HG03159 (cell line): ENCODE data around the gene BPIFA3.
"Not testable (repeated sequence)": the region's sequence is repeated elsewhere in the genome, so short reads cannot be mapped to it uniquely, and the experiment has no call there.

Experiments used
- ATAC-seq: cut with Tn5 transposase; IDR thresholded peaks from one replicate; pipeline ENCODE4 v1.9.1; 2021; ENCODE audit warnings: mild to moderate bottlenecking, moderate library complexity; ENCODE audit not compliant: unreplicated experiment

The BPIFA3 gene

GRCh38 chr20:33217052-33217451, at the start of gene BPIFA3:
Gene BPIFA3 (plus strand): TSS chr20:33217352. CDS start chr20:33217537, 185 bp downstream.
- ATAC-seq = no peak

DNA sequence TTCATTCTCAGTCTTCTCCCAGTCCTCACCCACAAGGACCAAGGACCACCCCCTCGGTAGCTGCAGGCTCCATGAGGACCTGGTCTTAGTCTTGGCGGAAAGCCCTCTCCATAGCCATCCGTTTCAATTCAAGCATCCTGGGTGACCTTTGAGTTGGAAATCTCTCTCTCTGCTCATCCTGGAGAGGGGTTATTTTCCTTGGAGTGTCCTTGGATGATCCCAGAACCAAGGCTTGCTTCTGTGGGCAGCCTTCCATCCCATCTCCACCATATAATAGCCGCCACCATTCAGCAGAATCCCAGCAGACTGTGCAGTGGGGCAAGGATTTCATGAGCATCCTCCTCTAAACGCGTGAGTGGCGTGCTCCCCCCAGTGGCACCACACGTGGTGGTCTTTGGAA, 49.3 kb upstream of the BPIFA3 start, which contains the start of gene BPIFA2:
Gene BPIFA2, plus strand, starts transcription at position 301 of the 400 bp plus-strand sequence. CDS start 987 bp downstream, outside the sequence.
- no peak for ATAC-seq

GRCh38 chr20:33169176-33169794, 47.9 kb upstream of the BPIFA3 start:
- ATAC-seq = no peak

DNA sequence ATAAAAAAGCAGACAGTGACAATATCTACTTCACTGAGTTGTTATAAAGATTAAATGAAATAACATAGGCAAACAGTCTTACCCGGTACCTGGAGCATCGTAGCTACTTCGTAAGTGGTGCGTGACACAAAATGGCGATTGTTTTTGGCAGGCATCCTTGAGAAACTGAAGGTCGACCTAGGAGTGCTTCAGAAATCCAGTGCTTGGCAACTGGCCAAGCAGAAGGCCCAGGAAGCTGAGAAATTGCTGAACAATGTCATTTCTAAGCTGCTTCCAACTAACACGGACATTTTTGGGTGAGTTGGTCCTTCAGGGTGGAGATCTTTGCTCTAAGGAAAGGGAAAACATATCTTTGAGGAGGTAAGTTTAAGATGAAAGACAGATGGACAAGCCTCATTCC, 44.4 kb upstream of the BPIFA3 start:
- no peak for ATAC-seq

DNA sequence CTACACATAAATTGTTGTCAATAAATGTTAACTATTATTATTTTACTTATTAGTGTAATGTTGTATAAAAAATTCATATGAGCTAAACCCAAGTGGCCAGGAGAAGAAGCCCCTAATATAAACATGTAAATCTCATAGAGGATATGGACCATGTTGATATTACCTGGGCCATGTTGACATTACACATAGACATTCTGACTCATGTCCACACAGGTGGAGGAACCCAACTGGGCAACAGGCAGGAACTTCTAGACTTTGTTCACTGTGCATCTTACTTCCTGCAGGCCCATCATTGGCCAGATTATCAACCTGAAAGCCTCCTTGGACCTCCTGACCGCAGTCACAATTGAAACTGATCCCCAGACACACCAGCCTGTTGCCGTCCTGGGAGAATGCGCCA, 42.0 kb upstream of the BPIFA3 start:
- no peak for ATAC-seq

- ATAC-seq = no peak
Measured at GRCh38 chr20:33176101-33176500, 41.1 kb upstream of the BPIFA3 start.

DNA sequence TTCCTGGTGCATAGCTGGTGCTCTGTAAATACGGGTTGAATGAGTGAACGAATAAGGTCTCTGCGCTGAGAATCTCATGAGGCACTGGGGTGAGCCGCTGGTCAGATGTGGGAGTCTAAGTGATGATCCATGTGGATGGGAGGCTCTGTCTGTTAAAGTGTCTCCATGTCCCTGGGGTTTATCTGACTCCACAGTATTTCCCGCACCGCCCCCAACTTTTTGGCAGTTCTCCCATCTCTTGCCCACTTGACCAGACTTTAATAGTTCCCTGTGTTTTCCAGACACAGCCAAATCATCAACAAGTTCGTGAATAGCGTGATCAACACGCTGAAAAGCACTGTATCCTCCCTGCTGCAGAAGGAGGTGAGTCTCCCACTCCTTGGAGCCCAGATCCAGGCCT, 39.3 kb upstream of the BPIFA3 start:
- ATAC-seq = no peak

DNA sequence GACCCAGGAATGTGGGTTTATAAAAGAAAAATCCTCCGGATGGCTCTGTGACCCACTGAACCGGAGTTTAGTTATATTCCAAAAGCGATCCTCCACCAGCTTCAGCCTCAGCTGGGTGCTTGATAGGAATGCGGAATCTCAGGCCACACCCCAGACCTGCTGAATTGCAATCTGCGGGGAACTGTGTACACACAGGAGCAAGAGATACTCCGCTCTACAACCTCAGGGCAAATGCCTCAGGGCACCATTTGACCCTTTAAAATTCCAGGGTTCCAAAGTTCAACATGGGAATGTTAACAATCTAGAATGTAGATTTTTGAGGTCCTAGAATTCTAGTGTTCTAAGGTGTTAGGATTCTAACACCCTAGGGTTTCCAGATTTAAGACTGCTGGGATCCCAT, 38.4 kb upstream of the BPIFA3 start:
- ATAC-seq = no peak

- ATAC-seq = no peak
Measured at GRCh38 chr20:33180169-33180568, 37.0 kb upstream of the BPIFA3 start.

DNA sequence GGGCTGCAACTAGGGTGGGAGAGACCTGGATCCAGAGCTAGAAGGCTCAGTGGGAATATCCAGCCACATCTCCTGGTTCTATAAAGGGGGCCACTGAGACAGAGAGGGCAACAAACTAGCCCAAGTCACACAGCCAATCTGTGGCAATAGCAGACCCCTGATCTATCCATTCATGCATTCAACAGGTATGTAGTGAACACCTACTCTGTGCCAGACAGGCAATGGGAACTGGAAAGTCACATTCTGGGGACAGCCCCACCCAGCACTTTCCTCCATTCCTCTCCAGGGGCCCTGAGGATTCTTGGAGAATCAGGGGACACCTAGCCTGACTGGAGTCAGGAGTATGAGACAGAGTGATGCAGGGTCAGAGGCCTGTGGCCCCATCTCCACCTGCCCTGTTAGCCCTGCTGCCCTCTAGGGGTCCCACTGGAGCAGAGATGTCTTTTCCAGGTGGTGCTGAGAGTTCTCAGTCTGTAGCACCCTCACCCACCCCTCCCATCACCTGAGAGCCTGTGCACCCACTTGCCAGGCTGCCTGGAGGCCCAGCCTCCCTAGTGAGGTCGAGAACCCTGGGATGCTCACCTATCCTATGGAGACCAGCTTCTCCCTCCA, 35.6 kb upstream of the BPIFA3 start:
- no peak for ATAC-seq

- no peak for ATAC-seq
Measured at GRCh38 chr20:33183312-33183711, 33.8 kb upstream of the BPIFA3 start.

DNA sequence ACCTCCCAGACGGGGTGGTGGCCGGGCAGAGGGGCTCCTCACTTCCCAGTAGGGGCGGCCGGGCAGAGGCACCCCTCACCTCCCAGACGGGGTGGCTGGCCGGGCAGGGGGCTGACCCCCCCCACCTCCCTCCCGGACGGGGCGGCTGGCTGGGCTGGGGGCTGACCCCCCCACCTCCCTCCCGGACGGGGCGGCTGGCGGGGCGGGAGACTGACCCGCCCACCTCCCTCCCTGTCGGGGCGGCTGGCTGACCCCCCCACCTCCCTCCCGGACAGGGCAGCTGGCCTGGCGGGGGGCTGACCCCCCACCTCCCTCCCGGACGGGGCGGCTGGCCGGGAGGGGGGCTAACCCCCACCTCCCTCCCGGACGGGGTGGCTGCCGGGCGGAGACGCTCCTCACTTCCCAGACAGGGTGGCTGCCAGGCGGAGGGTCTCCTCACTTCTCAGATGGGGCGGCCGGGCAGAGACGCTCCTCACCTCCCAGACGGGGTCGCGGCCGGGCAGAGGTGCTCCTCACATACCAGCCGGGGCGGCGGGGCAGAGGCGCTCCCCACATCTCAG, 32.0 kb upstream of the BPIFA3 start:
- ATAC-seq = not testable (repeated sequence)

DNA sequence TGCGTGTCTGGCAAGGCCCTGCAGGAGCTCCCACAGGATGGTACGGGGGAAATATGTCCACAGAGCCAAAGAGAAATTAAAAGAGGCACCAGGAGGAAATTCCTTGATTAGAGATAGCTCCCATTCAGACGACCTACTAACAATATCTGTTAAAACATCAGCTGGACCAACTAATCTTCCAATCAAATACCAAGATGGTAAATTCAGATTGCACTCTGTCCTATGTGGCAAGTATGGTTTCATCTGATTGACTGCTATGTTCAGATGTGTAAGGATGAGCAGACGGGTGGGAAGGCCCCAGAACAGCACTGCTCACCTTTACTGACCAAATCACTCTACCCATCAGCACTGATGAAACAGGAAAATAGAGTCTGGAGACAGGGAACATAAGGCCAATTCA, 29.7 kb upstream of the BPIFA3 start:
- no peak for ATAC-seq

DNA sequence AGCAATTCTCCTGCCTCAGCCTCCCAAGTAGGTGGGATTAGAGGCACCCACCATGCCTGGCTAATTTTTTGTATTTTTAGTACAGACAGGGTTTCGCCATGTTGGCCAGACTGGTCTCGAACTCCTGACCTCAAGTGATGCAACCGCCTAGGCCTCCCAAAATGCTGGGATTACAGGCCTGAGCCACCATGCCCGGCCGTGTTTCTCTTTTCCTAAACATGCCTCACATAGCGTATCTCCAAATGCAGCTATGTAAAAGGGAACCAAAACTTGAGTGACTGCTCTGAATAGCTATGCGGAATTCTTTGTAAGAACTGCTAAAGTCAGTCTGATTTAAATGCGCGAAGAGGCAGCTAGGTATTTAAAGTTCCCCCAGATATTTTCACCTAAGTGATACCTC, 28.7 kb upstream of the BPIFA3 start:
- no peak for ATAC-seq

- ATAC-seq = no peak
Measured at GRCh38 chr20:33191484-33191883, 25.7 kb upstream of the BPIFA3 start.

DNA sequence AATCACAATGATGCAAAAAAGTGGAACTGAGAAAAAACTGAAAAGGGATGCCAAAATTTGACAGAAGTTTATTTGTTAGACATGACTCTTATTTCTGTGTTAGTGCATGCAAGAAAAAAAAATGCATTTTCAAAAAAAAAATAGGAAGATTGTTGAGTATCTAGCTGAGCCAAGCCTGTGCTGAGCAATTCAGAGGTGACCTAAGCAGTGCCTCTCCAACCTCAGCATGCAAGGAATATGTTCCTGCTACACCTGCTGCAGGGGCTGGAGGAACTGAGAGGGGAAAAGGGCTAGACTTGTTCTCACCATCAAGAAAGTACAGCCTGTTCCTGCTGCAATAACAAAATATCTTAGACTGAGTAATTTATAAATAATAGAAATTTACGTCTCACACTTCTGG, 25.2 kb upstream of the BPIFA3 start:
- no peak for ATAC-seq

GRCh38 chr20:33192912-33193501, 24.1 kb upstream of the BPIFA3 start:
- no peak for ATAC-seq

DNA sequence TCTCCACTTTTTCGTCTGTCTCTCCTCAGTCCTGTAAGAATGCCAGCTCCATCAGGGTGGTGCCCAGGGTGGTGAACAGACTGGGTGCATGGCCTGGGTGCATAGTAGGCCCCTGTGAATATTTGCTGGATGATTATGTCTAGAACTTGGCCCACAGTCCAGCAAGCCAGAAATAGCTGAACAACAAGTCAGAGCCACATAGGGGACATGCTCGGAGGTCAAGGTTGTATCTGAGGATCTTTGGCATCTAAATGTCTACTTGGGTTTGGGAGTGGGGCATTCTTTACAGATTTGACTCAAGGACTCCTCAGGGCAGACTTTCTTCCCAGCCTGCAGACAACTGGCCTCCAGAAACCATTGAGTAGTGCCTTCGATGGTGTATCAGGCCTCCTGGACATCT, 18.1 kb upstream of the BPIFA3 start:
- no peak for ATAC-seq

DNA sequence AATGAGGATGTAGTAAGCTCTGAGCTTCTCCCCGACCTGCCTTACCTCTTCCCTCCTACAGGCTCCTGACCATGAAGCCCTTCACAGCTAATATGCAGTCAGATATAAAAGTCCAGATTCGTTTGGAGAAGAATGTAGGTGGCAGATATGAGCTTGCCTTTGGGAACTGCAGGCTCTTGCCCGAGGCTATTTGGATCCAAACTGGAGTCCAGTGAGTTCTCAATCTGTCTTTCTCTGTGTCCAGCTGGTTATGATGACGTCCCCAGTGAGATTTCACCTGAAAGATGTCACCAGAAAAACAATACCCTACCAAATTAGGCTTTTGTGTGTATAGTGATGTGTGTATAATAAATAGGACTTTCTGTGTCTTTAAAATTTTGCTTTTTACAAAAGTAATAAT, 14.7 kb upstream of the BPIFA3 start:
- no peak for ATAC-seq

DNA sequence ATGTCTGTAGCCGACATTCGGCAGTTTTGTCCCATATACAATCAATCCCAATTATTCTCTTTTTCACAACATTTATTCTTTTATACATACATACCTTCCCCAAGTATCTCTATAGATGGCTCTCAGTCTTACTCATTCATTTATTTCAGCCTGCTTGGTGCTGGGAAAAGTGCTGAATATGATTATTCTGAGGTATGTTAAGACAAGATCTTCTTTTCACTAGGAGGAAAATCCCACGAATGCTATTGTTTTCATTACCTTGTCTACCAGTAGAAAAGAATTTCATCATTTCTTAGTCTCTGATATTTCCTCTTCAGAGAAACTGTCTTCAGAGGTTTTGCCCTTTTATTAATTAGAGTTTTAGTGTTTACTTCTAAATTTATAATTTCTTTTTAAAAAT, 13.7 kb upstream of the BPIFA3 start:
- no peak for ATAC-seq

- no peak for ATAC-seq
Measured at GRCh38 chr20:33209789-33210188, 7.4 kb upstream of the BPIFA3 start.

DNA sequence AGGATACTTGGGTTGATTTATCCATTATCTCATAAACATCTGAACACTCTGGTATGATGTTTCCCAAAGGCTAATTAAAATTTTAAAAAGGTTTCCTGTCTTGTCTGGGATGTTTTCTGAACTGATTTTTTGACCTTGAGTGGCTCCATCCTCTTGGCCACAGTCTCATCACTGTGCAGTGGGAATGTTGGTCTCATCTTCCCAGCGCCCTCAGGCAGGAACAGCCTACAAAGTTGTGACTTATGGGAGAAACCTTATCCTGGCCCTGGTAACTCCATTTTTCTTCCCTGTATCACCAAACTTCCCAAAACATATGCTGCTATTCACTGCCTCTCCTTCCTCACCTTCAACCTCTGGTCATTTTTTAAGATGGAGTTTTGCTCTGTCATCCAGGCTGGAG, 6.8 kb upstream of the BPIFA3 start:
- ATAC-seq = no peak
